Neural progenitor cell (in vitro differentiated cells): ENCODE data around the gene HERC2. TPM values are rescaled to one million over a fixed set of nuclear protein-coding genes. Genes with fewer than 3 reads are reported as not detected.

Source experiments
- DNase-seq: peaks from one replicate; pipeline ENCODE4 v3.0.0-alpha.2; 2016; ENCODE audit warnings: low spot score
- H2AFZ ChIP-seq: fragments of 200-600 bp; sonication (generic); replicated peaks from 2 replicates; pipeline ENCODE4 v1.6.1; 2016; ENCODE audit warnings: antibody characterized with exemption
- H3F3A ChIP-seq: fragments of 200-600 bp; sonication (generic); 2 replicates; pipeline ENCODE4 v1.6.1; 2016; ENCODE audit warnings: antibody characterized with exemption, low read depth
- H3K27ac ChIP-seq: fragments of 200-600 bp; sonication (generic); 2 replicates; pipeline ENCODE4 v1.5.1; 2016; ENCODE audit warnings: mild to moderate bottlenecking
- H3K27me3 ChIP-seq: fragments of 200-600 bp; sonication (generic); 2 replicates; pipeline ENCODE4 v1.6.1; 2016; ENCODE audit warnings: mild to moderate bottlenecking, moderate library complexity
- H3K36me3 ChIP-seq: fragments of 200-600 bp; sonication (generic); 2 replicates; pipeline ENCODE4 v1.5.1; 2016
- H3K4me1 ChIP-seq: fragments of 200-600 bp; sonication (generic); 2 replicates; pipeline ENCODE4 v1.6.1; 2016; ENCODE audit warnings: mixed run types
- H3K4me2 ChIP-seq: fragments of 200-600 bp; sonication (generic); 2 replicates; pipeline ENCODE4 v1.6.1; 2016
- H3K4me3 ChIP-seq: fragments of 200-600 bp; sonication (generic); 2 replicates; pipeline ENCODE4 v1.5.1; 2016
- H3K79me2 ChIP-seq: fragments of 200-600 bp; sonication (generic); 2 replicates; pipeline ENCODE4 v1.6.1; 2016; ENCODE audit warnings: low read depth
- H3K9ac ChIP-seq: fragments of 200-600 bp; sonication (generic); 2 replicates; pipeline ENCODE4 v1.6.1; 2016
- H3K9me3 ChIP-seq: fragments of 200-600 bp; sonication (generic); 2 replicates; pipeline ENCODE4 v1.5.1; 2016; ENCODE audit warnings: low read depth
- H4K20me1 ChIP-seq: fragments of 200-600 bp; sonication (generic); 2 replicates; pipeline ENCODE4 v1.6.1; 2016; ENCODE audit warnings: low read depth
- H3K27ac Mint-ChIP-seq: 3 replicates; pipeline ENCODE4 v1.8.0; 2021; ENCODE audit warnings: mixed read lengths
- H3K27me3 Mint-ChIP-seq: 2 replicates; pipeline ENCODE4 v1.8.0; 2022; ENCODE audit warnings: low read depth, mild to moderate bottlenecking, inconsistent platforms, moderate library complexity, mixed read lengths; ENCODE audit not compliant: insufficient read depth
- H3K36me3 Mint-ChIP-seq: 3 replicates; pipeline ENCODE4 v1.8.0; 2021; ENCODE audit warnings: mixed read lengths
- H3K4me1 Mint-ChIP-seq: 3 replicates; pipeline ENCODE4 v1.8.0; 2021; ENCODE audit warnings: mixed read lengths
- H3K4me3 Mint-ChIP-seq: 3 replicates; pipeline ENCODE4 v1.8.0; 2021; ENCODE audit warnings: mild to moderate bottlenecking, moderate library complexity, mixed read lengths
- H3K9me3 Mint-ChIP-seq: 3 replicates; pipeline ENCODE4 v1.8.0; 2020; ENCODE audit warnings: mixed read lengths
- EZH2 ChIP-seq: fragments of 200-600 bp; sonication (generic); IDR thresholded peaks from 2 replicates; pipeline ENCODE4 v1.6.1; 2017; ENCODE audit warnings: antibody characterized with exemption, mild to moderate bottlenecking, moderate library complexity
- EZH2phosphoT487 ChIP-seq: fragments of 200-600 bp; sonication (generic); IDR thresholded peaks from 2 replicates; pipeline ENCODE4 v1.6.1; 2017; ENCODE audit warnings: antibody characterized with exemption
- total RNA-seq: library from RNA; depleted of rRNA; stranded (reverse); fragments of >200 nt; gene quantifications from 2 replicates; pipeline ENCODE4 v1.2.3, GENCODE V29; 2015; ENCODE audit warnings: low replicate concordance
- TF ChIP-seq, protein P1 (sequence below): fragments of 200-600 bp; sonication (generic); IDR thresholded peaks from 2 replicates; pipeline ENCODE4 v1.5.1; 2017; ENCODE audit warnings: antibody characterized with exemption, mild to moderate bottlenecking

Gene HERC2
- total RNA-seq, 1 donor from 2014 or later, result 15.3 TPM

DNA sequence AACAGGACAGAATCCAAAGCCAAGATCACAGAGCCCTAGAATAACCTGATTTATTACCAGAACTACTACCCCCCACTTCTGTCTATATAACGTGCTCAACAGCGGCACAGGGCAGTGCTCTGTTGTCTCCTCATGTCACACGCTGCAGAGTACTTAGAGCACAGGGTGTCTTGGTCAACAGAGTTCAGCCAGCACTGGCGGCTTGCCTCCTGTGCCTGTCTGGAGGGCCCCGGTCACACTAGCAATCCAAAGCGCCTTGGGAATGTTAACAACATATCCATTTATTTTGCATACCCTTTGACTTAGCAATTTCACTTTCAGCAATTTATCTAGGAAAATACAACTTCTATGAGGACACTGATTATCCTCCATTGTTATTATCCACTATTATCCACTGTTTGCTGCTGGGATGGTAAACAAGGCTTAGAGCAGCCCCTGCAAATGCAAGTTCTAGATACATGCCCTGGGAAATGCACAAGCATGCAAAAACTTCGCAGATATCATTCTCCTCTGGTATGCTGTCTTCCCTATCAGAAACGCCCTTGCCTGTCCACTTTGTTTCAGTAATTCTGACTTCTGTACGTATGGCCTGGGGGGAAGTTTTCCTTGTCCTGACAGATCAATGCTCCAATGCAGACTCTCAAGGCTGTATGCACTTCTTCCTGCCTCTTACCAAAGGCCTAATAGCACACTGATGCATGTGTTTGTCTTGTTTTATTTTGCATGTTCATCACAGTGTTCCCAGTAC is 136.7 kb downstream of the HERC2 start:
- Histone ChIP-seq H2AFZ (no peak overlapping the region), H3K4me2 (no peak overlapping the region), H3K27ac (no peak overlapping the region), H3K36me3 (peaks cover 3% of the 10 kb centered on the region), H3K4me3 (no peak overlapping the region), H3K4me1 (no peaks in the 10 kb centered on the region), H3K27me3 (no peaks in the 10 kb centered on the region), H3K79me2 (no peaks in the 10 kb centered on the region), H3K9ac (no peak overlapping the region), H3F3A (no peaks in the 10 kb centered on the region), H3K9me3 (no peaks in the 10 kb centered on the region), H4K20me1 (no peaks in the 10 kb centered on the region)
- no peak for TF ChIP-seq EZH2
- TF ChIP-seq, protein P1, sequence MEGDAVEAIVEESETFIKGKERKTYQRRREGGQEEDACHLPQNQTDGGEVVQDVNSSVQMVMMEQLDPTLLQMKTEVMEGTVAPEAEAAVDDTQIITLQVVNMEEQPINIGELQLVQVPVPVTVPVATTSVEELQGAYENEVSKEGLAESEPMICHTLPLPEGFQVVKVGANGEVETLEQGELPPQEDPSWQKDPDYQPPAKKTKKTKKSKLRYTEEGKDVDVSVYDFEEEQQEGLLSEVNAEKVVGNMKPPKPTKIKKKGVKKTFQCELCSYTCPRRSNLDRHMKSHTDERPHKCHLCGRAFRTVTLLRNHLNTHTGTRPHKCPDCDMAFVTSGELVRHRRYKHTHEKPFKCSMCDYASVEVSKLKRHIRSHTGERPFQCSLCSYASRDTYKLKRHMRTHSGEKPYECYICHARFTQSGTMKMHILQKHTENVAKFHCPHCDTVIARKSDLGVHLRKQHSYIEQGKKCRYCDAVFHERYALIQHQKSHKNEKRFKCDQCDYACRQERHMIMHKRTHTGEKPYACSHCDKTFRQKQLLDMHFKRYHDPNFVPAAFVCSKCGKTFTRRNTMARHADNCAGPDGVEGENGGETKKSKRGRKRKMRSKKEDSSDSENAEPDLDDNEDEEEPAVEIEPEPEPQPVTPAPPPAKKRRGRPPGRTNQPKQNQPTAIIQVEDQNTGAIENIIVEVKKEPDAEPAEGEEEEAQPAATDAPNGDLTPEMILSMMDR, result no peak
- no peak for TF ChIP-seq EZH2phosphoT487
- DNase-seq, result no peak
- Mint-ChIP-seq H3K36me3 (peaks cover 32% of the 10 kb centered on the region), H3K4me1 (no peaks in the 10 kb centered on the region), H3K27ac (no peak overlapping the region), H3K4me3 (no peak overlapping the region), H3K27me3 (peaks cover 7% of the 10 kb centered on the region), H3K9me3 (no peaks in the 10 kb centered on the region)

DNA sequence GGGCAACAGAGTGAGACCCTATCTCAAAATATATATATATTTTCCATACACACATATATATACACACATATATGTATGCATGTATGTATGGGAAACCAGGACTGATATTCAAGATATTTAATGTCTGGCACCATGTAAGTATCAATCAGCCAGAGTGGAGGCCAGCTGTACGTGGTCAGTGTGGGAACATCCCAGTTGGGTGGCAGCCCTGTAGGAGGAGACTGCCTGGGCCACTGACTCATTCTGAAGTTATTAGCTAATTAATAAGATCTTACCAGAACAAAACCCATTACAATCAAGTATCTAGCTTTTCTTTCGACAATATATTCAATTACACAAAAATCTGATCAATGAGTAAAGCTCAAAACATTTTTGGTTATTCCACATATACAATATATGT is 137.8 kb downstream of the HERC2 start:
- Histone ChIP-seq H2AFZ (no peak overlapping the region), H3K79me2 (no peaks in the 10 kb centered on the region), H3F3A (no peaks in the 10 kb centered on the region), H4K20me1 (no peaks in the 10 kb centered on the region), H3K4me1 (no peaks in the 10 kb centered on the region), H3K4me2 (no peak overlapping the region), H3K36me3 (no peaks in the 10 kb centered on the region), H3K27me3 (no peaks in the 10 kb centered on the region), H3K9ac (no peak overlapping the region), H3K27ac (no peak overlapping the region), H3K4me3 (no peak overlapping the region), H3K9me3 (no peaks in the 10 kb centered on the region)
- no peaks in the 10 kb centered on the region for H3K4me1 Mint-ChIP-seq
- H3K9me3 Mint-ChIP-seq, result no peaks in the 10 kb centered on the region
- H3K36me3 Mint-ChIP-seq, result peaks cover 30% of the 10 kb centered on the region
- no peak for TF ChIP-seq EZH2phosphoT487
- TF ChIP-seq, protein P1, result no peak
- TF ChIP-seq EZH2, result no peak
- no peak overlapping the region for H3K4me3 Mint-ChIP-seq
- no peak overlapping the region for H3K27ac Mint-ChIP-seq
- DNase-seq, result no peak
- H3K27me3 Mint-ChIP-seq, result peaks cover 7% of the 10 kb centered on the region

DNA sequence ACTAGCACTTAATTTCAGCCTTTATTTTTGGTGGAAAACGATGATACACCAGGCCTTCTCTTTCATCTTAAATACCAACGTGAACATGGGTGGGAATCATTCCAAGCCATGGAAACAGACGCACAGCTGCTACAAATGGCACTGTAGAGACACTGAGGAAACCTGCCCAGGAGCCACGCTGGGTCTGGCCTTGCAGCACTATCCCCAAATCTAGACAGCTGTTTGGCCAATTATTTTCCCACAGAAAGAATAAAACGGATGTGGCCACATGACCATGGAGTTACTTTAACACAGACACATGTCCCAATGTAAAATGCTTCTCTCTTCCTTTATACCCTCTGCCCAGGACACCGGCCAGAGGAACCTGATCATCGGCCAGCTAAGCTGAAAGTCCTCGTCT is 139.2 kb downstream of the HERC2 start:
- Histone ChIP-seq H3K27ac (no peak overlapping the region), H3K27me3 (no peaks in the 10 kb centered on the region), H3K9ac (no peak overlapping the region), H3K4me2 (no peak overlapping the region), H3K9me3 (no peaks in the 10 kb centered on the region), H4K20me1 (no peaks in the 10 kb centered on the region), H2AFZ (no peak overlapping the region), H3F3A (no peaks in the 10 kb centered on the region), H3K79me2 (no peaks in the 10 kb centered on the region), H3K4me3 (no peak overlapping the region), H3K36me3 (no peaks in the 10 kb centered on the region), H3K4me1 (no peaks in the 10 kb centered on the region)
- DNase-seq, result no peak
- Mint-ChIP-seq H3K36me3 (peaks cover 27% of the 10 kb centered on the region), H3K27ac (peak overlapping the region; percentile 27), H3K4me1 (no peaks in the 10 kb centered on the region), H3K9me3 (no peaks in the 10 kb centered on the region), H3K4me3 (no peak overlapping the region), H3K27me3 (peaks cover 5% of the 10 kb centered on the region)
- TF ChIP-seq, protein P1, result no peak
- no peak for TF ChIP-seq EZH2
- no peak for TF ChIP-seq EZH2phosphoT487
